Mesenchymal stem cell (in vitro differentiated cells and primary cell): ENCODE data around the gene PNKD.

ENCODE experiments used
- DNase-seq: peaks from one replicate; pipeline ENCODE4 v3.0.0-alpha.2; 2013
- H2AFZ ChIP-seq: one replicate; pipeline ENCODE4 v1.6.1; 2013; ENCODE audit warnings: low read depth, mild to moderate bottlenecking, control low read depth, inconsistent platforms, low read length, moderate library complexity
- H2AK5ac ChIP-seq: 2 replicates; pipeline ENCODE4 v1.6.1; 2013; ENCODE audit warnings: low read length, moderate library complexity, mild to moderate bottlenecking, inconsistent platforms; ENCODE audit not compliant: severe bottlenecking
- H2BK120ac ChIP-seq: one replicate; pipeline ENCODE4 v1.6.1; 2013; ENCODE audit warnings: low read depth, mild to moderate bottlenecking, inconsistent platforms, low read length, moderate library complexity
- H2BK12ac ChIP-seq, 2 experiments: one replicate each; pipeline ENCODE4 v1.6.1; 2013; ENCODE audit warnings: inconsistent platforms in 2 of 2, low read length in 2 of 2, mild to moderate bottlenecking in 2 of 2, moderate library complexity in 2 of 2, control low read depth in 1 of 2
- H2BK15ac ChIP-seq: one replicate; pipeline ENCODE4 v1.6.1; 2013; ENCODE audit warnings: mild to moderate bottlenecking, low read depth, inconsistent platforms; ENCODE audit not compliant: poor library complexity, severe bottlenecking
- H2BK5ac ChIP-seq: 2 replicates; pipeline ENCODE4 v1.6.1; 2013; ENCODE audit warnings: low read depth, mild to moderate bottlenecking, low read length, control low read depth, inconsistent platforms; ENCODE audit not compliant: poor library complexity, severe bottlenecking
- H3K14ac ChIP-seq, 2 experiments: one replicate each; pipeline ENCODE4 v1.6.1; 2013; ENCODE audit warnings: inconsistent platforms in 2 of 2, low read length in 2 of 2, control low read depth in 1 of 2, mild to moderate bottlenecking in 1 of 2, moderate library complexity in 1 of 2
- H3K18ac ChIP-seq, 2 experiments: one replicate each; pipeline ENCODE4 v1.6.1; 2013; ENCODE audit warnings: inconsistent platforms in 2 of 2, low read length in 2 of 2, control low read depth in 1 of 2, low read depth in 1 of 2, mild to moderate bottlenecking in 1 of 2
- H3K23ac ChIP-seq, 2 experiments: one replicate each; pipeline ENCODE4 v1.6.1; 2013; ENCODE audit warnings: inconsistent platforms in 2 of 2, low read length in 2 of 2, mild to moderate bottlenecking in 2 of 2, moderate library complexity in 2 of 2, control low read depth in 1 of 2
- H3K27ac ChIP-seq: 2 replicates; pipeline ENCODE4 v1.5.1; 2013; ENCODE audit warnings: mild to moderate bottlenecking, moderate library complexity, low read length, control low read depth, inconsistent platforms; ENCODE audit not compliant: poor library complexity, severe bottlenecking
- H3K27me3 ChIP-seq, 2 experiments: 2 replicates each; pipeline versions ENCODE4 v1.6.1 to v1.7.0; 2013; ENCODE audit warnings: low read length in 2 of 2, mild to moderate bottlenecking in 2 of 2, moderate library complexity in 2 of 2, control low read depth in 1 of 2, inconsistent platforms in 1 of 2; ENCODE audit not compliant: control insufficient read depth in 1 of 2, insufficient read depth in 1 of 2
- H3K36me3 ChIP-seq, 2 experiments: 2 replicates each; pipeline versions ENCODE4 v1.6.1 to v1.7.0; 2013; ENCODE audit warnings: low read length in 2 of 2, control low read depth in 1 of 2, inconsistent platforms in 1 of 2, low read depth in 1 of 2, mild to moderate bottlenecking in 1 of 2; ENCODE audit not compliant: insufficient read depth in 2 of 2, control insufficient read depth in 1 of 2
- H3K4ac ChIP-seq, 2 experiments: one replicate each; pipeline ENCODE4 v1.6.1; 2013; ENCODE audit warnings: inconsistent platforms in 2 of 2, low read length in 2 of 2, mild to moderate bottlenecking in 2 of 2, moderate library complexity in 2 of 2, control low read depth in 1 of 2, low read depth in 1 of 2
- H3K4me1 ChIP-seq: 2 replicates; pipeline ENCODE4 v1.6.1; 2013; ENCODE audit warnings: low read depth, low read length, control low read depth; ENCODE audit not compliant: control insufficient read depth, insufficient read depth
- H3K4me2 ChIP-seq: 2 replicates; pipeline ENCODE4 v1.6.1; 2013; ENCODE audit warnings: low read length, mild to moderate bottlenecking, inconsistent platforms; ENCODE audit not compliant: poor library complexity, severe bottlenecking
- H3K4me3 ChIP-seq, 2 experiments: 2 replicates each; pipeline versions ENCODE4 v1.5.1 to v1.7.0; 2013; ENCODE audit warnings: low read length in 2 of 2, mild to moderate bottlenecking in 2 of 2, control low read depth in 1 of 2, low read depth in 1 of 2; ENCODE audit not compliant: insufficient read depth in 1 of 2
- H3K79me1 ChIP-seq: replicated peaks from 2 replicates; pipeline ENCODE4 v1.6.1; 2013; ENCODE audit warnings: mild to moderate bottlenecking, control low read depth, low read length, inconsistent platforms; ENCODE audit not compliant: poor library complexity, severe bottlenecking
- H3K9ac ChIP-seq: 2 replicates; pipeline ENCODE4 v1.7.0; 2013; ENCODE audit warnings: mild to moderate bottlenecking, low read length, moderate library complexity
- H3K9me3 ChIP-seq: 2 replicates; pipeline ENCODE4 v1.7.0; 2013; ENCODE audit warnings: mild to moderate bottlenecking, low read length; ENCODE audit not compliant: control insufficient read depth
- H4K8ac ChIP-seq: one replicate; pipeline ENCODE4 v1.6.1; 2013; ENCODE audit warnings: inconsistent platforms, mild to moderate bottlenecking, low read length, moderate library complexity
- H4K91ac ChIP-seq: one replicate; pipeline ENCODE4 v1.6.1; 2013; ENCODE audit warnings: mild to moderate bottlenecking, low read length, inconsistent platforms
- WGBS: methylation state at CpG from one replicate; pipeline ENCODE4 v1.1.7; 2013; ENCODE audit warnings: mixed read lengths; 5-methylcytosine and 5-hydroxymethylcytosine counted together

PNKD gene

GRCh38 chr2:218282173-218282991 lies 12.1 kb downstream of the PNKD start:
- H2AFZ ChIP-seq: no peak overlapping the region
- H4K8ac ChIP-seq: peak overlapping the region; percentile 38
- H3K9me3 ChIP-seq: no peaks in the 10 kb centered on the region
- H2BK120ac ChIP-seq: peak overlapping the region; percentile 23
- peak overlapping the region; percentile 93 for H3K9ac ChIP-seq
- H3K4ac ChIP-seq: no peak overlapping the region
- H3K4me2 ChIP-seq: no peak overlapping the region
- no peak overlapping the region for H3K14ac ChIP-seq
- peak overlapping the region; percentile 87 for H3K27ac ChIP-seq
- DNase-seq: peak; percentile 60
- H4K91ac ChIP-seq: peak overlapping the region; percentile 48
- 75% methylated on average over 14 of the region's 17 CpGs for WGBS
- H2BK5ac ChIP-seq: no peak overlapping the region
- H2BK12ac ChIP-seq: peak overlapping the region in 1 of 2 experiments; percentile 40
- H2BK15ac ChIP-seq: no peak overlapping the region
- peaks cover 49% of the 10 kb centered on the region for H3K4me1 ChIP-seq
- H2AK5ac ChIP-seq: peak overlapping the region; percentile 76
- peak overlapping the region in 1 of 2 experiments; percentile 28 for H3K18ac ChIP-seq
- H3K23ac ChIP-seq: peak overlapping the region in 1 of 2 experiments; percentile 23
- no peaks in the 10 kb centered on the region for H3K27me3 ChIP-seq
- H3K79me1 ChIP-seq: peaks cover 38% of the 10 kb centered on the region
- no peak overlapping the region for H3K4me3 ChIP-seq
- peaks cover 43 to 58% of the 10 kb centered on the region in 2 experiments for H3K36me3 ChIP-seq

- Histone ChIP-seq H3K18ac (peak overlapping the region; percentile 59 to 64), H2BK5ac (peak overlapping the region; percentile 40), H3K9ac (peak overlapping the region; percentile 93), H3K27ac (peak overlapping the region; percentile 69), H3K79me1 (peaks cover 25% of the 10 kb centered on the region), H3K4me2 (peak overlapping the region; percentile 56), H4K91ac (peak overlapping the region; percentile 64), H3K9me3 (no peaks in the 10 kb centered on the region), H3K4me1 (peaks cover 51% of the 10 kb centered on the region), H2BK12ac (peak overlapping the region; percentile 55 to 65), H2BK120ac (peak overlapping the region; percentile 74), H2AFZ (no peak overlapping the region), H3K36me3 (peaks cover 24 to 40% of the 10 kb centered on the region in 2 experiments), H3K27me3 (no peaks in the 10 kb centered on the region), H2AK5ac (peak overlapping the region; percentile 88), H3K4ac (peak overlapping the region; percentile 6 to 89), H4K8ac (peak overlapping the region; percentile 54), H2BK15ac (no peak overlapping the region), H3K23ac (peak overlapping the region in 1 of 2 experiments; percentile 36), H3K4me3 (peak overlapping the region in 1 of 2 experiments; percentile 61), H3K14ac (peak overlapping the region in 1 of 2 experiments; percentile 58)
- WGBS: 59% methylated on average over 16 of the region's 16 CpGs
- DNase-seq: peak; percentile 88
Observed at GRCh38 chr2:218284106-218284811, 13.9 kb downstream of the PNKD start.

DNA sequence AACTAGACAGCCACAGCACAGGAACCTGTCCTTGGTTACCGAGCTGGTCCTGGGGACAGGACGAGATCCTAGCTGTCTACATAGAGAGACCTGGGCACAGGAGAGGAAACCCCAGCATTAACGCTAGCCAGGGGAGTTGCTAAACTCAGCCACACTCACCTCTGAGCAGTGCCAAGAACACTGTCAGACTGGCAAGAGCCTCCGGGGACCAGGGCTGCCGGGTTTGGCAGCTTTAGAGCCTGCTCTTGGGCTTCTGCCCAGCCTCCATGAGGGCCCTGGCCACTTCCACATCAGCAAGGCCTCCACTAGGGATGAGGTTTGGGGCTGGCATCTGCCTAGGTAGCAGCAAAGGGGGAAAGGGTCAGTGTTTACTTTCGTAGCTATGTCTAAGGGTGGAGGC lies 15.3 kb downstream of the PNKD start:
- Histone ChIP-seq H2AFZ (no peak overlapping the region), H3K23ac (no peak overlapping the region), H2BK5ac (peak overlapping the region; percentile 74), H2BK15ac (peak overlapping the region; percentile 97), H2BK12ac (peak overlapping the region; percentile 27 to 75), H3K36me3 (peaks cover 11 to 27% of the 10 kb centered on the region in 2 experiments), H4K91ac (peak overlapping the region; percentile 73), H3K14ac (no peak overlapping the region), H3K4me1 (peaks cover 58% of the 10 kb centered on the region), H3K27me3 (no peaks in the 10 kb centered on the region), H3K4me3 (peak overlapping the region in 1 of 2 experiments; percentile 84), H3K18ac (peak overlapping the region; percentile 37 to 51), H2AK5ac (peak overlapping the region; percentile 40), H3K9ac (peak overlapping the region; percentile 93), H3K79me1 (peaks cover 17% of the 10 kb centered on the region), H3K27ac (peak overlapping the region; percentile 97), H3K9me3 (no peaks in the 10 kb centered on the region), H2BK120ac (peak overlapping the region; percentile 87), H3K4me2 (no peak overlapping the region), H3K4ac (peak overlapping the region; percentile 29 to 46), H4K8ac (peak overlapping the region; percentile 45)
- 86% methylated on average over 6 of the region's 6 CpGs for WGBS
- DNase-seq: no peak
